Testis (tissue), 3 donors: Measurements from ENCODE around the gene LSP1. TPM values are rescaled to one million over a fixed set of nuclear protein-coding genes. Genes with fewer than 3 reads are reported as not detected.

ENCODE experiments used
- DNase-seq: peaks from one replicate; pipeline ENCODE4 v3.0.0-alpha.2; 2019
- H3K27ac ChIP-seq, 2 donors: fragments of 200-600 bp; sonication (generic); one replicate each; pipeline ENCODE4 v1.5.1; 2019
- H3K27me3 ChIP-seq: fragments of 200-600 bp; sonication (generic); one replicate; pipeline ENCODE4 v1.5.1; 2019
- H3K36me3 ChIP-seq: fragments of 200-600 bp; sonication (generic); one replicate; pipeline ENCODE4 v1.5.1; 2017; ENCODE audit warnings: low read depth; ENCODE audit errors: missing control alignments
- H3K4me1 ChIP-seq: fragments of 200-600 bp; sonication (generic); one replicate; pipeline ENCODE4 v1.5.1; 2019
- H3K4me3 ChIP-seq, 2 donors: fragments of 200-600 bp; sonication (generic); one replicate each; pipeline ENCODE4 v1.5.1; 2017 to 2019
- H3K9me3 ChIP-seq: fragments of 200-600 bp; sonication (generic); one replicate; pipeline ENCODE4 v1.5.1; 2017
- POLR2A ChIP-seq: fragments of 450-650 bp; IDR thresholded peaks from one replicate; pipeline ENCODE4 v1.6.1; 2017; ENCODE audit warnings: antibody characterized with exemption, mild to moderate bottlenecking, moderate library complexity
- WGBS, 2 donors: methylation state at CpG; one replicate each; pipeline ENCODE4 v1.1.5; 2018; 5-methylcytosine and 5-hydroxymethylcytosine counted together
- intact Hi-C: fragments of 100-400 bp; cut with DNase I; formaldehyde crosslinking; loops from one replicate; pipeline ENCODE4 v1.15.1; 2023; ENCODE audit warnings: low total_unique reads
- polyA plus RNA-seq: library from polyadenylated mRNA; stranded (reverse); fragments of 350-450 nt; fragmentation: Illumina TruSeq; extraction: RNeasy Lipid Tissue Mini Kit (QIAGEN cat#74804); gene quantifications from one replicate; pipeline ENCODE4 v1.2.3, GENCODE V29; 2014; ENCODE audit warnings: low read depth, low replicate concordance; ENCODE audit not compliant: insufficient read depth
- total RNA-seq, 2 donors: library from RNA; depleted of rRNA; stranded (reverse); fragments of >200 nt; gene quantifications; one replicate each; pipeline ENCODE4 v1.2.3, GENCODE V29; 2016
- TF ChIP-seq, protein P1 (sequence below), 3 experiments: fragments of 450-650 bp in 2 of 3; fragments of 200-600 bp in 1 of 3; sonication (generic) in 1 of 3; IDR thresholded peaks; one replicate each; pipeline ENCODE4 v1.5.1; 2016 to 2019; ENCODE audit warnings: antibody characterized with exemption in 3 of 3, mild to moderate bottlenecking in 2 of 3, moderate library complexity in 1 of 3

Gene LSP1
- total and polyA plus RNA-seq, 3 donors from 2014 or later: 13.0 to 50.1 (median 19.9) TPM

DNA sequence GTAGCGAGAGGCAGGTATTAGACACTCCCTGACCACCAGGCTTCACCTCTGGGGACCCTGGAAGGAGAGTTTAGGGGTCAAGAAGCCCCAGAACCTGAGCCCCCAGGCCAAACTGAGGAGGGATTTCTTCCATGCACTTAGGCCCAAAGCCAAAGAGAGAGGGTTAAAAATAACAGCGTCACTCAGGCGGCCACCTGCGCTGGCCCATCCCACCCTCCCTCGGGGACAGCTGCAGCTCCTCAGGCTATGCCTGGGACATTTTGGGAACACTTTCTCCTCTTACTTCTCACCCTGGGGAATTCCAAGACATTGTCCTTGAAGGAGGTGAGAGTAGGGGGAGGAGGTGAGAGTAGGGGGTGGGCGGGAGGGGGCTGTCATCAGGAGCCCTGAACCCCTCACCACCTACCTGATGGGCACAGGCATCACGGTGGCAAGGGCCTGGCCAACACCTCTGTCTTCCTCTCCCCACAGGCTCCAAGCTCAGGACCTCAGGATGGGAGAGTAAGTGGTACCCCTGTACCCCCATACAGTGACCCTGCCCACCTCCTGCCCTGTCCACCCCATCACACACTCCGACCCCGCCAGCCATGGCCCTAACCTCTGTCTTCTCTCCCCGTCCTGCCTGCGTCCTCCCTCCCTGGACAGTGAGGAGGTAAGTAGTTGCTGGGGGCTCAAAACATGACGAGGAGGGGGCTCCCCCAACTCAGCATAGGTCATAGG, 13.5 kb upstream of the LSP1 start:
- DNase-seq: no peak
- no peaks in the 10 kb centered on the region for H3K36me3 ChIP-seq
- H3K4me3 ChIP-seq: no peak overlapping the region
- 67 to 83% methylated on average over 12 of the region's 12 CpGs for WGBS, 2 donors
- H3K4me1 ChIP-seq: peaks cover 5% of the 10 kb centered on the region
- no peaks in the 10 kb centered on the region for H3K27me3 ChIP-seq
- H3K27ac ChIP-seq: no peak overlapping the region
- intact Hi-C loops: loop anchor here (10.0 kb wide), 2 partner anchors 185 to 315 kb away; no protein-coding TSS in a partner anchor
- no peak for TF ChIP-seq POLR2A
- TF ChIP-seq, protein P1, sequence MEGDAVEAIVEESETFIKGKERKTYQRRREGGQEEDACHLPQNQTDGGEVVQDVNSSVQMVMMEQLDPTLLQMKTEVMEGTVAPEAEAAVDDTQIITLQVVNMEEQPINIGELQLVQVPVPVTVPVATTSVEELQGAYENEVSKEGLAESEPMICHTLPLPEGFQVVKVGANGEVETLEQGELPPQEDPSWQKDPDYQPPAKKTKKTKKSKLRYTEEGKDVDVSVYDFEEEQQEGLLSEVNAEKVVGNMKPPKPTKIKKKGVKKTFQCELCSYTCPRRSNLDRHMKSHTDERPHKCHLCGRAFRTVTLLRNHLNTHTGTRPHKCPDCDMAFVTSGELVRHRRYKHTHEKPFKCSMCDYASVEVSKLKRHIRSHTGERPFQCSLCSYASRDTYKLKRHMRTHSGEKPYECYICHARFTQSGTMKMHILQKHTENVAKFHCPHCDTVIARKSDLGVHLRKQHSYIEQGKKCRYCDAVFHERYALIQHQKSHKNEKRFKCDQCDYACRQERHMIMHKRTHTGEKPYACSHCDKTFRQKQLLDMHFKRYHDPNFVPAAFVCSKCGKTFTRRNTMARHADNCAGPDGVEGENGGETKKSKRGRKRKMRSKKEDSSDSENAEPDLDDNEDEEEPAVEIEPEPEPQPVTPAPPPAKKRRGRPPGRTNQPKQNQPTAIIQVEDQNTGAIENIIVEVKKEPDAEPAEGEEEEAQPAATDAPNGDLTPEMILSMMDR (IDR thresholded peaks at IDR 0.05): no peak
- no peaks in the 10 kb centered on the region for H3K9me3 ChIP-seq

DNA sequence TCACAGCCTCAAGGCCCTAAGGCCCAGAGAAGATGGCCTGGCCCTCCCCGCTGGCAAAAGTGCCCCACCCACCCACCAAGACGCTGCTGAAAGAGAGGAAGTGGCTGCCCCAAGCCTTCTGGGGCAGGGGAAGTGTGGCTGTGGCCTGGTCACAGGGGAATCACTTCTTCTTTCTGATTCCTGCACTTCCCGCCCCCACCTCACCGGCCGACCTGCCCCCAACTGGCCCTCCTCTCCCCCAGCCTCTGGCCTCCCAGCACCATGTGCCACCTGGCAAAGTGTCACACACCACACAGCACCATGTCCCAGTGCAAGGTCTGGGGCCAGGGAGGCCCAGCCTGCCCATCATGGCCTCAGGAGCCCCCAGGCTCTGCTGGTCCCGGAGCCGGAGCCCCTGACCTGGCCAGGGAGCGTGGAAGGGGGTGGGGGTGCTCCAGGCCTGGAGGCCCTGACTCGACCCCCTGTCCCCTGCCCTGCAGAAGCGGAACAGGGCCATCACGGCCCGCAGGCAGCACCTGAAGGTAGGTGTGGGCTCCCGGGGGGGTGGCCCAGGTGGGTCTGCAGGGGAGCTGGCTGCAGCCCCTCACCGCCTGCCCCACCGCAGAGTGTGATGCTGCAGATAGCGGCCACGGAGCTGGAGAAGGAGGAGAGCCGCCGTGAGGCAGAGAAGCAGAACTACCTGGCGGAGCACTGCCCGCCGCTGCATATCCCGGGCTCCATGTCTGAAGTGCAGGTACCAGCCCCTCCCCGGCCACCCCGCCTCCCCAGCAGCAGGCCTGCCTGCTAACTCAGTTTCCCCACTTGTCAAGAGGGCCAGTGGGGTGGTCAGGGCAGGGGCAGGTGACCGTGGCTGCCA, 12.7 kb upstream of the LSP1 start:
- Histone ChIP-seq H3K4me3 (no peak overlapping the region), H3K9me3 (no peaks in the 10 kb centered on the region), H3K27me3 (no peaks in the 10 kb centered on the region), H3K27ac (no peak overlapping the region), H3K4me1 (peaks cover 13% of the 10 kb centered on the region), H3K36me3 (no peaks in the 10 kb centered on the region)
- DNase-seq: peak; percentile 52
- TF ChIP-seq POLR2A: no peak
- TF ChIP-seq, protein P1 (IDR thresholded peaks at IDR 0.05): no peak
- intact Hi-C loops: loop anchor here (10.0 kb wide), 2 partner anchors 185 to 315 kb away; no protein-coding TSS in a partner anchor
- 88 to 97% methylated on average over 10 to 20 of the region's 26 CpGs for WGBS, 2 donors

GRCh38 chr11:1840780-1841480, 12.0 kb upstream of the LSP1 start:
- Histone ChIP-seq H3K27me3 (no peaks in the 10 kb centered on the region), H3K36me3 (no peaks in the 10 kb centered on the region), H3K9me3 (no peaks in the 10 kb centered on the region), H3K4me3 (no peak overlapping the region), H3K27ac (no peak overlapping the region), H3K4me1 (peaks cover 21% of the 10 kb centered on the region)
- 94 to 97% methylated on average over 14 to 37 of the region's 37 CpGs for WGBS, 2 donors
- no peak for DNase-seq
- intact Hi-C loops: no loop called here
- TF ChIP-seq POLR2A: no peak
- TF ChIP-seq, protein P1 (IDR thresholded peaks at IDR 0.05): no peak

GRCh38 chr11:1841511-1842148, 11.3 kb upstream of the LSP1 start:
- H3K4me3 ChIP-seq: no peak overlapping the region
- H3K36me3 ChIP-seq: no peaks in the 10 kb centered on the region
- no peaks in the 10 kb centered on the region for H3K27me3 ChIP-seq
- H3K4me1 ChIP-seq: peaks cover 28% of the 10 kb centered on the region
- DNase-seq: no peak
- intact Hi-C loops: no loop called here
- H3K27ac ChIP-seq: no peak overlapping the region
- 76 to 90% methylated on average over 6 to 19 of the region's 19 CpGs for WGBS, 2 donors
- no peaks in the 10 kb centered on the region for H3K9me3 ChIP-seq
- TF ChIP-seq, protein P1 (IDR thresholded peaks at IDR 0.05): no peak
- TF ChIP-seq POLR2A: no peak
